ENCODE data around the gene IQGAP2. TPM values are rescaled to one million over a fixed set of nuclear protein-coding genes. Genes with fewer than 3 reads are reported as not detected.

IQGAP2 gene
- polyA plus RNA-seq, 2 donors: 1.4 to 2.0 TPM

- H3K9me3 ChIP-seq (ENCODE audit: control insufficient read depth in 2 of 2, insufficient read depth in 1 of 2, low read depth in 1 of 2, low read length in 1 of 2): no peaks in the 10 kb centered on the region
- H3K4me3 ChIP-seq (ENCODE audit: low read depth in 1 of 2, low read length in 2 of 2): no peak overlapping the region
- H3K36me3 ChIP-seq (ENCODE audit: control insufficient read depth in 2 of 2, insufficient read depth in 2 of 2, low read length in 1 of 2): no peaks in the 10 kb centered on the region
- 96 to 98% methylated on average over 3 of the region's 3 CpGs for WGBS, 2 donors
- no peaks in the 10 kb centered on the region for H3K27me3 ChIP-seq (ENCODE audit: control insufficient read depth in 1 of 2, insufficient read depth in 2 of 2, low read length in 2 of 2)
- H3K4me1 ChIP-seq (ENCODE audit: control insufficient read depth in 2 of 2, insufficient read depth in 2 of 2, low read length in 1 of 2): peaks cover 0 to 2% of the 10 kb centered on the region in 2 donors
- no peak overlapping the region for H3K27ac ChIP-seq (ENCODE audit: low read depth in 2 of 2, low read length in 1 of 2)
Measured at GRCh38 chr5:76532052-76532451, 129.0 kb downstream of the IQGAP2 start.

GRCh38 chr5:76532973-76533372 is 129.9 kb downstream of the IQGAP2 start:
- 95 to 100% methylated on average over 4 of the region's 4 CpGs for WGBS, 2 donors
- no peak overlapping the region for H3K4me3 ChIP-seq (ENCODE audit: low read depth in 1 of 2, low read length in 2 of 2)
- H3K4me1 ChIP-seq (ENCODE audit: control insufficient read depth in 2 of 2, insufficient read depth in 2 of 2, low read length in 1 of 2): peaks cover 0 to 2% of the 10 kb centered on the region in 2 donors
- H3K9me3 ChIP-seq (ENCODE audit: control insufficient read depth in 2 of 2, insufficient read depth in 1 of 2, low read depth in 1 of 2, low read length in 1 of 2): no peaks in the 10 kb centered on the region
- no peaks in the 10 kb centered on the region for H3K27me3 ChIP-seq (ENCODE audit: control insufficient read depth in 1 of 2, insufficient read depth in 2 of 2, low read length in 2 of 2)
- H3K27ac ChIP-seq (ENCODE audit: low read depth in 2 of 2, low read length in 1 of 2): no peak overlapping the region
- H3K36me3 ChIP-seq (ENCODE audit: control insufficient read depth in 2 of 2, insufficient read depth in 2 of 2, low read length in 1 of 2): no peaks in the 10 kb centered on the region

- Histone ChIP-seq H3K9me3 (ENCODE audit: control insufficient read depth in 2 of 2, insufficient read depth in 1 of 2, low read depth in 1 of 2, low read length in 1 of 2) (no peaks in the 10 kb centered on the region), H3K4me3 (ENCODE audit: low read depth in 1 of 2, low read length in 2 of 2) (no peak overlapping the region), H3K27ac (ENCODE audit: low read depth in 2 of 2, low read length in 1 of 2) (no peak overlapping the region), H3K36me3 (ENCODE audit: control insufficient read depth in 2 of 2, insufficient read depth in 2 of 2, low read length in 1 of 2) (no peaks in the 10 kb centered on the region), H3K4me1 (ENCODE audit: control insufficient read depth in 2 of 2, insufficient read depth in 2 of 2, low read length in 1 of 2) (peaks cover 0 to 2% of the 10 kb centered on the region in 2 donors), H3K27me3 (ENCODE audit: control insufficient read depth in 1 of 2, insufficient read depth in 2 of 2, low read length in 2 of 2) (no peaks in the 10 kb centered on the region)
- WGBS, 2 donors: 85 to 88% methylated on average over 4 of the region's 4 CpGs
Measured at GRCh38 chr5:76535577-76535976, 132.5 kb downstream of the IQGAP2 start.

- Histone ChIP-seq H3K4me3 (ENCODE audit: low read depth in 1 of 2, low read length in 2 of 2) (no peak overlapping the region), H3K4me1 (ENCODE audit: control insufficient read depth in 2 of 2, insufficient read depth in 2 of 2, low read length in 1 of 2) (peaks cover 0 to 2% of the 10 kb centered on the region in 2 donors), H3K36me3 (ENCODE audit: control insufficient read depth in 2 of 2, insufficient read depth in 2 of 2, low read length in 1 of 2) (no peaks in the 10 kb centered on the region), H3K27ac (ENCODE audit: low read depth in 2 of 2, low read length in 1 of 2) (no peak overlapping the region), H3K9me3 (ENCODE audit: control insufficient read depth in 2 of 2, insufficient read depth in 1 of 2, low read depth in 1 of 2, low read length in 1 of 2) (no peaks in the 10 kb centered on the region), H3K27me3 (ENCODE audit: control insufficient read depth in 1 of 2, insufficient read depth in 2 of 2, low read length in 2 of 2) (no peaks in the 10 kb centered on the region)
- 49 to 61% methylated on average over 3 of the region's 3 CpGs for WGBS, 2 donors
Measured at GRCh38 chr5:76537073-76537543, 134.0 kb downstream of the IQGAP2 start.

GRCh38 chr5:76542241-76542640 is 139.2 kb downstream of the IQGAP2 start:
- Histone ChIP-seq H3K36me3 (ENCODE audit: control insufficient read depth in 2 of 2, insufficient read depth in 2 of 2, low read length in 1 of 2) (no peaks in the 10 kb centered on the region), H3K27me3 (ENCODE audit: control insufficient read depth in 1 of 2, insufficient read depth in 2 of 2, low read length in 2 of 2) (no peaks in the 10 kb centered on the region), H3K4me1 (ENCODE audit: control insufficient read depth in 2 of 2, insufficient read depth in 2 of 2, low read length in 1 of 2) (no peaks in the 10 kb centered on the region), H3K27ac (ENCODE audit: low read depth in 2 of 2, low read length in 1 of 2) (no peak overlapping the region), H3K4me3 (ENCODE audit: low read depth in 1 of 2, low read length in 2 of 2) (no peak overlapping the region), H3K9me3 (ENCODE audit: control insufficient read depth in 2 of 2, insufficient read depth in 1 of 2, low read depth in 1 of 2, low read length in 1 of 2) (no peaks in the 10 kb centered on the region)
- WGBS, 2 donors: 57 to 63% methylated on average over 6 of the region's 6 CpGs

DNA sequence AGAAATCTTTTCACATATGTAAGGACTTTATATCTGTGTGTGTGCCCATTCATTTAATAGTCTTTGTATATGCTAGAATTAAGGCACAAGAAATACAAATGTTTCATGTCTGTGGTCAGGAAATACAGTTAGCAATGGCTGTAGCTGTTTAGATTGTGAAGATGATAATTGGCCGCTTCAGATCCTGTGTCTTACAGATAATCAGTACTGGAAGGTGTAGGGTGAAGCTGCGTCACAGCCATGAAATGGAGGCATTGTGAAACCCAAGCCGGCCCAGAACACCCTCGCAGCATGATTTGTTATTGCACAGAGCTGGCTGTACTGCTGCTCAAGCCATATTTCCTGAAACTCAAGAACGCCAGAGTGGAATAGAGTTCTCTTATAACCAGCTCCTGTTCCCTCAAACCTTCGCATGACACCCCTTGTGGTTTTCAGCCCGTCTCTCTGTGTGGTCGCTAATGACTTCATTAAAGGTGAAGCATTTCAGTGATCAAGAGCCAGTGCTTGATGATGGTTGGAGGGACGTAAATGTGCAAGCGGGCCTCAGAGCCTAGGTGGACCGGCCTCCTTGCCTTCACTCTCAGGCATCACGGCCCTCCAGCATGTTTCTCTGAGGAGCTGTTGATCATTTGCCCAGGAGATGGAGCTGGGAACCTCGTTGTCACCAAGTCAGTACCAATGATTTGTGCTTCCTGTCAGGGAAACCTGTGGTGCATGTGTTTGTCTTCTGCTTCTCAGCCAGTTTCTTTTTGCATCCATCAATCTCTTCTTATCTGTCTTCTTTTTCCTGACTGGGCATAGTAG is 140.0 kb downstream of the IQGAP2 start:
- no peaks in the 10 kb centered on the region for H3K27me3 ChIP-seq (ENCODE audit: control insufficient read depth in 1 of 2, insufficient read depth in 2 of 2, low read length in 2 of 2)
- no peaks in the 10 kb centered on the region for H3K36me3 ChIP-seq (ENCODE audit: control insufficient read depth in 2 of 2, insufficient read depth in 2 of 2, low read length in 1 of 2)
- H3K27ac ChIP-seq (ENCODE audit: low read depth in 2 of 2, low read length in 1 of 2): peak overlapping the region; percentile 9 to 71
- H3K4me1 ChIP-seq (ENCODE audit: control insufficient read depth in 2 of 2, insufficient read depth in 2 of 2, low read length in 1 of 2): no peaks in the 10 kb centered on the region
- 67 to 73% methylated on average over 13 of the region's 13 CpGs for WGBS, 2 donors
- H3K4me3 ChIP-seq (ENCODE audit: low read depth in 1 of 2, low read length in 2 of 2): no peak overlapping the region
- no peaks in the 10 kb centered on the region for H3K9me3 ChIP-seq (ENCODE audit: control insufficient read depth in 2 of 2, insufficient read depth in 1 of 2, low read depth in 1 of 2, low read length in 1 of 2)

DNA sequence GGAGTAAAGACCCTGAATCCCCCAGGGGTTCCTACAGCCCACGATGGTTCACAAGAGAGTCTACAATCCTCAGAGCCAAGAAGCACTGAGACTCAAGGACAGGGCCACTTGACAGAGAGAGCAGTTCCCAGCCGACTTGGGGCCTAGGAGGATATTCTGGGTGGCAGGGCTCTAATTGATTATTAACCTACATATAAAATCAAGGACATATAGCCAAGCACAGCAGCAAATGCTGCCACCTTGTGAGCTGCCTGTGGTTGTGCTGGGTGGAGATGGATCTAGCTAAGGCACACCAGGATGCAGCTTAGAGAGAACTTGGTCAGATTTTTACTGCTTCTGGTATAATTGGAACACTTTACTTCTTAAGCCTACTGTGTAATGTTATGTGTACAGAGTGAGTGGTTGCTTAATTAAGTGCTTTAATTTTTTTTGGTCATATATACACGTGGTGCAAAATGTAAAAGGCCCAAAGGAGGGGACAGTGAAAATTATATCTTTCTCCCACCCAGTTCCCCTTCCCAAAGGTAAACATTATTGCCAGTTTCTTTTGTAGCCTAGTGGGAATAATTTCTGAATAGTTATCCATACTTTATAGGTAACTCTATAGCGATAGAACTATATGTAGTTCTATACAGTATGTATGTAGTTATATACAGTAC is 141.3 kb downstream of the IQGAP2 start:
- 49 to 50% methylated on average over 4 of the region's 4 CpGs for WGBS, 2 donors
- Histone ChIP-seq H3K4me3 (ENCODE audit: low read depth in 1 of 2, low read length in 2 of 2) (no peak overlapping the region), H3K4me1 (ENCODE audit: control insufficient read depth in 2 of 2, insufficient read depth in 2 of 2, low read length in 1 of 2) (peaks cover 0 to under 1% of the 10 kb centered on the region in 2 donors), H3K27ac (ENCODE audit: low read depth in 2 of 2, low read length in 1 of 2) (peak overlapping the region in 1 of 2 donors; percentile 15), H3K36me3 (ENCODE audit: control insufficient read depth in 2 of 2, insufficient read depth in 2 of 2, low read length in 1 of 2) (no peaks in the 10 kb centered on the region), H3K9me3 (ENCODE audit: control insufficient read depth in 2 of 2, insufficient read depth in 1 of 2, low read depth in 1 of 2, low read length in 1 of 2) (no peaks in the 10 kb centered on the region), H3K27me3 (ENCODE audit: control insufficient read depth in 1 of 2, insufficient read depth in 2 of 2, low read length in 2 of 2) (no peaks in the 10 kb centered on the region)

GRCh38 chr5:76545184-76545583 is 142.1 kb downstream of the IQGAP2 start:
- no peaks in the 10 kb centered on the region for H3K36me3 ChIP-seq (ENCODE audit: control insufficient read depth in 2 of 2, insufficient read depth in 2 of 2, low read length in 1 of 2)
- 84 to 85% methylated on average over 4 of the region's 4 CpGs for WGBS, 2 donors
- H3K27ac ChIP-seq (ENCODE audit: low read depth in 2 of 2, low read length in 1 of 2): no peak overlapping the region
- peaks cover 0 to 2% of the 10 kb centered on the region in 2 donors for H3K4me1 ChIP-seq (ENCODE audit: control insufficient read depth in 2 of 2, insufficient read depth in 2 of 2, low read length in 1 of 2)
- H3K27me3 ChIP-seq (ENCODE audit: control insufficient read depth in 1 of 2, insufficient read depth in 2 of 2, low read length in 2 of 2): no peaks in the 10 kb centered on the region
- H3K4me3 ChIP-seq (ENCODE audit: low read depth in 1 of 2, low read length in 2 of 2): no peak overlapping the region
- H3K9me3 ChIP-seq (ENCODE audit: control insufficient read depth in 2 of 2, insufficient read depth in 1 of 2, low read depth in 1 of 2, low read length in 1 of 2): no peaks in the 10 kb centered on the region

- no peaks in the 10 kb centered on the region for H3K27me3 ChIP-seq (ENCODE audit: control insufficient read depth in 1 of 2, insufficient read depth in 2 of 2, low read length in 2 of 2)
- H3K36me3 ChIP-seq (ENCODE audit: control insufficient read depth in 2 of 2, insufficient read depth in 2 of 2, low read length in 1 of 2): no peaks in the 10 kb centered on the region
- H3K9me3 ChIP-seq (ENCODE audit: control insufficient read depth in 2 of 2, insufficient read depth in 1 of 2, low read depth in 1 of 2, low read length in 1 of 2): no peaks in the 10 kb centered on the region
- H3K4me3 ChIP-seq (ENCODE audit: low read depth in 1 of 2, low read length in 2 of 2): no peak overlapping the region
- peak overlapping the region in 1 of 2 donors; percentile 7 for H3K27ac ChIP-seq (ENCODE audit: low read depth in 2 of 2, low read length in 1 of 2)
- peaks cover 0 to 2% of the 10 kb centered on the region in 2 donors for H3K4me1 ChIP-seq (ENCODE audit: control insufficient read depth in 2 of 2, insufficient read depth in 2 of 2, low read length in 1 of 2)
- 72 to 75% methylated on average over 8 of the region's 8 CpGs for WGBS, 2 donors
Measured at GRCh38 chr5:76546497-76547102, 143.5 kb downstream of the IQGAP2 start.

Measured in esophagus (tissue), 2 donors.